Natural killer cell (primary cell): Measurements from ENCODE around the gene ARRDC3. TPM values are rescaled to one million over a fixed set of nuclear protein-coding genes. Genes with fewer than 3 reads are reported as not detected.
A peak's percentile ranks its signal among the peaks of the same experiment; 100 is the strongest.

Experiments
- ATAC-seq, 3 donors: fragments of 150-1000 bp in 2 of 3; fragments of 200-7000 bp in 1 of 3; cut with Tn5 transposase; 1 replicate in 1 of 3; 2 replicates in 2 of 3; pipeline ENCODE4 v1.10.0; 2021; ENCODE audit warnings: mild to moderate bottlenecking in 2 of 3, moderate library complexity in 2 of 3
- DNase-seq, 2 donors: peaks; one replicate each; pipeline versions ENCODE4 v3.0.0 to v3.0.0-alpha.2; 2013 to 2021; ENCODE audit warnings: mixed read lengths in 1 of 2
- H3K27ac ChIP-seq: one replicate; pipeline ENCODE4 v1.5.1; 2013; ENCODE audit warnings: mild to moderate bottlenecking, low read length
- H3K27me3 ChIP-seq: one replicate; pipeline ENCODE4 v1.6.1; 2013; ENCODE audit warnings: low read length; ENCODE audit not compliant: control insufficient read depth, insufficient read depth
- H3K36me3 ChIP-seq: one replicate; pipeline ENCODE4 v1.6.1; 2013; ENCODE audit warnings: low read length; ENCODE audit not compliant: control insufficient read depth, insufficient read depth
- H3K4me1 ChIP-seq: one replicate; pipeline ENCODE4 v1.6.1; 2013; ENCODE audit warnings: low read length; ENCODE audit not compliant: control insufficient read depth, insufficient read depth
- H3K4me3 ChIP-seq: one replicate; pipeline ENCODE4 v1.5.1; 2013; ENCODE audit warnings: low read length
- H3K9me3 ChIP-seq: one replicate; pipeline ENCODE4 v1.6.1; 2013; ENCODE audit warnings: low read length; ENCODE audit not compliant: control insufficient read depth, insufficient read depth
- H3K27ac Mint-ChIP-seq, 2 donors: one replicate each; pipeline ENCODE4 v1.8.0; 2022; ENCODE audit warnings: mild to moderate bottlenecking in 2 of 2, mixed read lengths in 2 of 2, moderate library complexity in 1 of 2
- H3K27me3 Mint-ChIP-seq, 2 donors: one replicate each; pipeline ENCODE4 v1.8.0; 2022; ENCODE audit warnings: low read depth in 2 of 2, mixed read lengths in 2 of 2
- H3K36me3 Mint-ChIP-seq: one replicate; pipeline ENCODE4 v1.8.0; 2022; ENCODE audit warnings: mixed read lengths
- H3K4me1 Mint-ChIP-seq, 2 donors: one replicate each; pipeline ENCODE4 v1.8.0; 2022; ENCODE audit warnings: mixed read lengths in 2 of 2
- H3K4me3 Mint-ChIP-seq: one replicate; pipeline ENCODE4 v1.8.0; 2022; ENCODE audit warnings: mild to moderate bottlenecking, moderate library complexity, mixed read lengths
- H3K9me3 Mint-ChIP-seq, 2 donors: one replicate each; pipeline ENCODE4 v1.8.0; 2022; ENCODE audit warnings: mixed read lengths in 2 of 2
- CTCF ChIP-seq: fragments of 200-600 bp; IDR thresholded peaks from one replicate; pipeline ENCODE4 v1.8.0; 2022; ENCODE audit warnings: antibody characterized with exemption
- WGBS: methylation state at CpG from one replicate; pipeline ENCODE4 v1.1.7; 2013; ENCODE audit warnings: missing lambda C conversion rate; ENCODE audit not compliant: insufficient coverage; 5-methylcytosine and 5-hydroxymethylcytosine counted together
- intact Hi-C: fragments of 100-400 bp; cut with micrococcal nuclease; formaldehyde crosslinking; loops from one replicate; pipeline ENCODE4 v1.14.2; 2022
- total RNA-seq, 4 donors: library from RNA; stranded (reverse); fragments of 120-200 nt in 1 of 4; gene quantifications; one replicate each; pipeline versions ENCODE4 v1.2.3 to v1.2.4, GENCODE V29; 2013 to 2022

ARRDC3 gene, protein sequence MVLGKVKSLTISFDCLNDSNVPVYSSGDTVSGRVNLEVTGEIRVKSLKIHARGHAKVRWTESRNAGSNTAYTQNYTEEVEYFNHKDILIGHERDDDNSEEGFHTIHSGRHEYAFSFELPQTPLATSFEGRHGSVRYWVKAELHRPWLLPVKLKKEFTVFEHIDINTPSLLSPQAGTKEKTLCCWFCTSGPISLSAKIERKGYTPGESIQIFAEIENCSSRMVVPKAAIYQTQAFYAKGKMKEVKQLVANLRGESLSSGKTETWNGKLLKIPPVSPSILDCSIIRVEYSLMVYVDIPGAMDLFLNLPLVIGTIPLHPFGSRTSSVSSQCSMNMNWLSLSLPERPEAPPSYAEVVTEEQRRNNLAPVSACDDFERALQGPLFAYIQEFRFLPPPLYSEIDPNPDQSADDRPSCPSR
- total RNA-seq: 100 to 1,000 TPM; 117 to 375 (median 133) TPM
- total RNA-seq (2013): 320 TPM

- Histone ChIP-seq H3K36me3 (peaks cover 3% of the 10 kb centered on the region), H3K27ac (peak within 1 kb of the TSS; percentile 97), H3K27me3 (no peaks in the 10 kb centered on the region), H3K9me3 (no peaks in the 10 kb centered on the region), H3K4me1 (no peaks in the 10 kb centered on the region), H3K4me3 (peak within 1 kb of the TSS; percentile 82)
- peak within 1 kb of the TSS; percentile 99 for H3K4me3 Mint-ChIP-seq
- no peaks in the 10 kb centered on the region for H3K9me3 Mint-ChIP-seq
- DNase-seq (peak; percentile 96 to 98), ATAC-seq (peak; percentile 30 to 61 (median 33))
- H3K4me1 Mint-ChIP-seq: peaks cover 32 to 35% of the 10 kb centered on the region in 2 donors
- intact Hi-C loops: loop anchor here (5.0 kb wide), 1 partner anchor 856 kb away; the partner anchor contains the start of gene LYSMD3
- TF ChIP-seq CTCF: no peak
- no peaks in the 10 kb centered on the region for H3K27me3 Mint-ChIP-seq
- WGBS: under 1% methylated on average over 49 of the region's 49 CpGs
- H3K27ac Mint-ChIP-seq: peak within 1 kb of the TSS; percentile 100
- H3K36me3 Mint-ChIP-seq: no peaks in the 10 kb centered on the region
These were observed at the start of gene ARRDC3 for GRCh38 chr5:91383027-91383955. Gene ARRDC3, minus strand, starts transcription at chr5:91383317. Its CDS starts 225 bp downstream, at chr5:91383092.

DNA sequence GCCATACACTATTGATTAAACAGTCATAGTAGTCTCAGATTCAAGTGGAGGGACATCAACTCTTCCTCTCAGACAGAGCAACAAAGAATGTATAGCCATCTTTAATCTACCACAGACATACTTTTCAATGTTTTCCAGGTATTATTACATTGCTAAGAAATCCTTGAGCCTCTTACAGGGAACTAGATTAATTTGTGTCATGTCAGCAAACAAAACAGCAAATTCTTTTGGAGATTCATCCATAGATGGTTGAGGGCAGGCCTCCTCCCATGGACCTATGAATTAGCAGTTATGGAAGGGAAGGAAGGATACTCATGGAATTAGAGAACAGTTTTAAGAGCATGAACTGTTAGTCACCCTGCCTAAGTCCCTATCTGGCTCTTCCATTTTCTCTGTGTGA is 47.8 kb upstream of the ARRDC3 start:
- peaks cover 10% of the 10 kb centered on the region for H3K4me1 ChIP-seq
- no peak for TF ChIP-seq CTCF
- Mint-ChIP-seq H3K27ac (peak overlapping the region in 1 of 2 donors; percentile 65), H3K36me3 (peaks cover 13% of the 10 kb centered on the region), H3K4me1 (peaks cover 42 to 50% of the 10 kb centered on the region in 2 donors), H3K9me3 (peaks cover 0 to 4% of the 10 kb centered on the region in 2 donors), H3K27me3 (no peaks in the 10 kb centered on the region), H3K4me3 (no peak overlapping the region)
- no peak overlapping the region for H3K4me3 ChIP-seq
- H3K36me3 ChIP-seq: no peaks in the 10 kb centered on the region
- H3K27ac ChIP-seq: no peak overlapping the region
- peaks cover 4% of the 10 kb centered on the region for H3K9me3 ChIP-seq
- intact Hi-C loops: no loop called here
- no peaks in the 10 kb centered on the region for H3K27me3 ChIP-seq
- ATAC-seq: no peak
- no peak for DNase-seq

DNA sequence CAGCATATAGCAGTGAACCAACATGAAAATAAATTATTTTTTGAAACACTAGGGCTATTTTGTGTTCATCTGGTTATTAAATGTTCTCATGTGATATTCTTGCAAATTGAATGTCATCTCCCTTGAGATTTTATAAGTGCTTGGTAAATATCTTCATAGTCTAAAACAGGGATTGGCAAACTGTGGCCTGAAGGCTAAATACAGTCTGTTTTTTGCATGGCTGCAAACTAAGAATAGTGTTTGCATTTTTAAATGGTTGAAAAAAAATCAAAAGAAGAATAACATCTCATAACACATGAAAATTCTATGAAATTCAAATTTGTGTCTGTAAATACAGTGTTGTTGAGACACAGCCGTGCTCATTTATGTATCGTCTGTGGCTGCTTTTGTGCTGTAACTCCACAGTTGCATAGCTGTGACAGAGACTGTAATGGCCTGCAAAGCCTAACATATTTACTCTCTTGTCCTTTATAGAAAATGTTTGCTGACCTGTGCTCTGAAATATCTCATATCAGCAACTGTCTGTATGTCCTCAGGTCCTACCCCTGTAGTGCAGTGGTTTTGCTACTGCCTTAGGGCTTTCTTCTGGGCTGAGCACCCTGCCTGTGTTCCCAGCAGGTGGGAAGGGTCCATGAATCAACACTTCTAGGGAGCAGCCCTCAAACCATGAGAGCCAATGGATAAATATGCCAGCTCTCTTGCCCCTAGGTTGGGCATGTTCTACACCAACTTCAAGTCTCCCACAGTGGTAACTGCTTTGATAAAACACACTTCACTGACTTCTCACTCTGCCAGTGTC is 41.7 kb upstream of the ARRDC3 start:
- H3K4me1 ChIP-seq: no peaks in the 10 kb centered on the region
- no peak for TF ChIP-seq CTCF
- H3K4me1 Mint-ChIP-seq: peaks cover 35 to 36% of the 10 kb centered on the region in 2 donors
- H3K9me3 Mint-ChIP-seq: peaks cover 0 to 6% of the 10 kb centered on the region in 2 donors
- 95% methylated on average over 2 of the region's 2 CpGs for WGBS
- peaks cover 4% of the 10 kb centered on the region for H3K9me3 ChIP-seq
- H3K27ac ChIP-seq: no peak overlapping the region
- ATAC-seq: no peak
- H3K27me3 Mint-ChIP-seq: no peaks in the 10 kb centered on the region
- H3K36me3 ChIP-seq: no peaks in the 10 kb centered on the region
- H3K27ac Mint-ChIP-seq: no peak overlapping the region
- H3K27me3 ChIP-seq: no peaks in the 10 kb centered on the region
- H3K4me3 Mint-ChIP-seq: no peak overlapping the region
- H3K4me3 ChIP-seq: no peak overlapping the region
- intact Hi-C loops: no loop called here
- no peak for DNase-seq
- peaks cover 10% of the 10 kb centered on the region for H3K36me3 Mint-ChIP-seq
